NCI-H1436 treated with DMSO at 0.1 percent for 48 hours (cell line): ENCODE results near the gene ECHDC3.
A peak's percentile ranks its signal among the peaks of the same experiment; 100 is the strongest.

Experiments
- DNase-seq: peaks from one replicate; lab custom pipeline; 2025; lab: John Stamatoyannopoulos, UW

ECHDC3 gene

GRCh38 chr10:11748866-11749265 is 6.7 kb downstream of the ECHDC3 start:
- DNase-seq, result no peak

DNA sequence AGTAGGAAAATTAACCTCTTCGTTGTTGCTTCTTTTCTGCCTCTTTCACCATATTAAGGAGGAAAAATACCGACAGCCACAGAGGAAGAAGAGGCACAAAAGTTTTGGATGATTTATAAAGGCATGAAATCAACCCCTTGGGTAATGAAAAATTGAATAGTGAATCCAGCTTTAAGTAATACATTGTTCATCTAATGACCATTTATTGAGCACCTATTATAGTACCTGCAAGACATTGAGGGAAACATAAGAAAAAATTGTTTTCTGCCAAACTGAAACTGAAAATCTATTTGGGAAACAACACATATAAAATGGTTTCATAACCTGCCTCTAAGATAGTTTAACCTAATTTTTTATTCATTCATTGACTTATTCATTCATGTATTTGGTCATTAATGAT is 8.2 kb downstream of the ECHDC3 start:
- DNase-seq, result no peak

GRCh38 chr10:11754173-11754572 is 12.0 kb downstream of the ECHDC3 start:
- no peak for DNase-seq

DNA sequence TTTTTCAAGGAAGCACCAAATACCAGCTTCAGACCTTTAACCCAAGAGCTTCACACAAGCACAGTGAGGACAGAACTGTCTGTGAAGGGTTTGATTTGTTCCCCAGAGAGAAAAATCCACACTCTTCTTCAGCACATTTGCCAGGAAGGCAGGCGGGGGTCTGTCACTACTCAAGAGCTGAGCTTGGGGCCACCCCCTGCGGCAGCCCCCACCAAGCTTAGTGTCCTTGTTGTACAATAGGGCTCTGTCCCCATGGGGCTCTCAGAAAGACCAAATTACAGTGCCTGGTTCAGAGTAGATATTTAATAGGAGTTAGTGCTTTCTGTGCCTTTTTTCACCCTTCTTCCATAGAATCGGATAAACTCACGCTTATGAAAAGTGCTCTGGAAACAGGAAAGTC is 12.4 kb downstream of the ECHDC3 start:
- no peak for DNase-seq

GRCh38 chr10:11755512-11756263 is 13.5 kb downstream of the ECHDC3 start:
- DNase-seq, result no peak

DNA sequence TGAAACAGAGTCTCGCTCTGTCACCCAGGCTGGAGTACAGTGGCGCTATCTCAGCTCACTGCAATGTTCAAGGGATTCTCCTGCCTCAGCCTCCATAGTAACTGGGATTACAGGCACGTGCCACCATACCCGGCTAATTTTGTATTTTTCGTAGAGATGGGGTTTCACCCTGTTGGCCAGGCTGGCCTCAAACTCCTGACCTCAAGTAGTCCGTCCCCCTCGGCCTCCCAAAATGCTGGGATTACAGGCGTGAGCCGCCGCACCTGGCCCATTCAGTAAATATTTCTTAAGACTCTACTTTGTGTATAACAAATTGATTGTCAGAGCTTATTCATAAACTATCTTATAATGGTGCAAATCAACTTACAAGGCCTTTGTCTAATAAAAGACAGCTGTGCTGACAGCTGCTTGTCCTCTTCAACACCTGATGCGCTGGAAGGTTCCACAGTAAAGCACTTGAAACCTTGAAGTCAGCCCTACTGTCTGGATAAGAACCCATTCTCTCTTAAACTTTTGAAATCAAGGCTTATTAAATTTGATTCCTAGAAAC is 14.7 kb downstream of the ECHDC3 start:
- DNase-seq, result no peak

GRCh38 chr10:11757454-11757820 is 15.3 kb downstream of the ECHDC3 start:
- DNase-seq, result peak; percentile 21

DNA sequence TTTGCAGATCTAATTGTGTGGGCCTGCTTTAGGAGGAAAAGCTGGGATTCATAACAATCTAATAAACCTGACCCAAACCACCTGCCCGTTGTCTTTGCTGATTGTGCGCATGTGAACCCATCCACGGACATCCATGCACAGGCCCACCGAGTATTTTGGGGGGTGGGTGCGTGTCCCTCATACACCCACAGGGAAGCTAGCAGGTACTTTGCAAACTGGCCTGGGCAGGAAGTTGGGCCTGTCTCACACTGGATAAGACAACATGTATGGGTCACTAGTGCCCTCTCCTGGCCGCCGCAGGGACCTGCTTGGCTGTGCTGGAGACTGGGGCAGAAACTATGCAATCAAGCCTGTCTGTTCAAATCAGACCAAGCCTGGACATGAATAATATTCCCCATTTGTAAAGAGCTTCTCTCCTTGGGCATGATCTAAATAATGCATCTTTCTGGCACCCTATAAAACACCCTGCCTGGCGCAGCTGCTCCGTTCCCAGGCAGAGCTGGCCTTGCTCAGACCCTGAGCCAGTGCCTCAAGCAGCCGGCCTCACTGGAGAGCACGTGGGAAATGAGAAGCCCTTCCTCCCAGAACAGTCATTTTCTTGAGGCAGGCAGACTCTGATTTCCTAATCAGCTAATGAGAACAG is 15.8 kb downstream of the ECHDC3 start:
- DNase-seq, result peak; percentile 21

DNA sequence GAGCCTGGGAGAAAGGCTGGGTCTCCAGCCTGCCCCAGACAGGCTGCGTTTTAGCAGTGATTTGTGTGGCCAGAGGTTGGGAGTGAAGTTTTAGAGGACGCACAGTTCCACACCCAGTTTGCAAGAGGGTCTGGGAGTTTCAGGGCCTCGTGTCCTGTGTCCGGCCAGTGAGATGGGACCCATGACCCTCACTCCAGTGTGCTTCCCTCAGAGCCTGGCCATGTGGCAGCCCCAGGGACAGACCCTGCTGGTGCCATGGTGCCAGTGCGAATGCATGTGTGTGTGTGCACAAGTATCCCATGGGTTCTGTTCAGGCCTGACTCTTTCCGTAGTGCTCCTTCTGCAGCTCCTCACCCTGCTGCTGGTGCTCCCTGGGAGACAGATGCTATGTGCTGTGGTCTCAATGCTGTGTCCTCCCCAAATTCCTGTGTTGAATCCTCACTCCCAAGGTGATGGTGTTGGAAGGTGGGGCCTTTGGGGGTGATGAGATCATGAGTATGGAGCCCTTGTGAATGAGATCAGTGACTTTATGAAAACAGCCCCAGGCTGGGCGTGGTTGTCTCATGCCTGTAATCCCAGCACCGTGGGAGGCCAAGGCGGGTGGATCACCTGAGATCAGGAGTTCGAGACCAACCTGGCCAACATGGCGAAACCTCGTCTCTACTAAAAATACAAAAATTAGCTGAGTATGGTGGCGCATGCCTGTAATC is 16.5 kb downstream of the ECHDC3 start:
- DNase-seq, result no peak

DNA sequence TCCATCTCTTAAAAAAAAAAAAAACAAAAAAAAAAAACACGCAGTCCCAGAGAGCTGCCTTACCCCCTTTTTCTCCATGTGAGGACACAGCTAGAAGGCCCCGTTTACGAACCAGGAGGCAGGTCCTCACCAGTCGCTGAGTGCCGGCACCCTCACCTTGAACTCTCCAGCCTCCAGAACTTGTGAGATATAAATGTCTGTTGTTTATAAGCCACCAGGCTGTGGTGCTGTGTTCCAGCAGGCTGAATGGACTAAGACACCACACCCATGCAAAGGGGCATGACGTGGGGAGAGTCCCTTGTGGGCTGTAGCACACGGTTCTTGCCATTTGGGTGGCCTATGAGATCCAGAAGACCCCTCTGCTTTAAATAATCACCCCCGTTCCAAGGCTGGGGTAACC is 17.2 kb downstream of the ECHDC3 start:
- no peak for DNase-seq

DNA sequence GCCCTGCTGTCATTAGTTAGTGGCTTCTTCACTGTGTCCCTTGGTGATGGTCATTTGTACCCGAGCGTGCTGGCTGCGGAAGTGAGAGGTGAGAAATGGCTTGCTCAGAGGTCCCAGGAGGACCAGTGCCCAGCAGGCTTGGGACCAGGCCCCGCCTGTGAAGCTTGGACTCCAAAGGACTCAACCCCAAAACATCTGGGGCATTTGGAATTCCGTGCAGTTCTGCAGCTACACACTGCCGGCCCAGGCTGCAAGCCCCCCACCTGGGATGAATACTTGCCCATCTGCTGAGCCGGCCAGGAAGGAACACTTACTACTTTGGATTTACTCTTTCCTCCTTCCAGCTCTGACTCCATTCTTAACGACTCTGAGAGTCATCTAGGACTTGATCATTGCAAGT is 18.0 kb downstream of the ECHDC3 start:
- no peak for DNase-seq

DNA sequence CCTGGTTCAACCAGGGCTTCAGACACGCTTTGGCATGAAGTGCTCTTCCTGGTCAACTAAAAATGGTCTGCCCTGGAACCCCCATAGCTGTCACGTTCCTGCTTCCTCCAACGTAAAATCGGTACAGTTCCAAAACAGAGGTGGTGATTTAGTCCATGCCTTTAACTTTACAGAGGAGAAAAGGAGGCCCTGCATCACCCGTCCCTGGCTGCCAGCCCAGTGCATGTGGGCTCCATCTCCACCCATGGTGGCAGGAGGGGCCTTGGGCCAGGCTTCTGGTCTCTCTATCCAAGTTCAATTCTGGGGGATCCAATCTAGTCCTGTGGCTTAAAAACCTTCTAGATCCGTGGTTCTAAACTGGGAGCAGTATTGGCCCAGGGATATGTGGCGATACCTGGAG is 18.7 kb downstream of the ECHDC3 start:
- DNase-seq, result no peak

DNA sequence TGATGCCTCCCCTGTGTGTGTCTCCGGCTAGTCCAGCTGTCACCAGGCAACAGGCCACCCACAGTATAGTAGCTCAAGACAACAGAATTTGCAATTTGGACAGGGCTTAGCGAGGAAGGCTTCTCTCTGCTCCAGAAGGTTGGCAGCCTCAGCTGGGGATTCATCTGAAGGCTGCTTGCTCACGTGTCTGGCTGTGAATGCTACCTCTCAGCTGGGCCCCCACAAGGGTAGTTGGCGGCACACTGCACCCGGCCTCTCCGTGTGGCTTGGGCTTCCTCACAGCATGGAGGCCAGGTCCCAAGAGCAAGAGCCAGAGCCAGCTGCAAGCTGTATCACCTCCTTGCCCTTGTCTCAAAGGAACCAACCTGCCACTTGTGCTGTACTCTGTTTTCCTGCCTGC is 19.2 kb downstream of the ECHDC3 start:
- no peak for DNase-seq

GRCh38 chr10:11762706-11763500 is 20.7 kb downstream of the ECHDC3 start:
- no peak for DNase-seq

DNA sequence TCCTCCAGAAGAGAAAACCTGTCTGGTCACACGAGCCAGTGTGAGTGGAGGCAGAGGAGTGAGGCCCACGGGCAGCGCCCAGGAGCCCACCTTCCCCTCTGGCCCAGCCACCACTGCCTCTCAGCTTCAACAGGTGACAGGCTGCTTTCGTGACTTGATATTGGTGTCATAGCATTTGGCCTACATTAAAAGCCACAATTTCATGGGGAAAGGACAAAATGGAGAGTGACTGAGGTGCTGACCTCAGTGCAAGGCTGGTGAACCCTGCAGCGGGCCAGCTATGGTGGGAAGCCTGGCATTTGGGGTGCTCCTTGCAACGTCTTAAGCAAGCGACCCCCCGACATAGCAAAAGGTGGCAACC is 21.3 kb downstream of the ECHDC3 start:
- DNase-seq, result no peak

- DNase-seq, result no peak
These were observed 23.0 kb downstream of the ECHDC3 start for GRCh38 chr10:11765141-11765540.

DNA sequence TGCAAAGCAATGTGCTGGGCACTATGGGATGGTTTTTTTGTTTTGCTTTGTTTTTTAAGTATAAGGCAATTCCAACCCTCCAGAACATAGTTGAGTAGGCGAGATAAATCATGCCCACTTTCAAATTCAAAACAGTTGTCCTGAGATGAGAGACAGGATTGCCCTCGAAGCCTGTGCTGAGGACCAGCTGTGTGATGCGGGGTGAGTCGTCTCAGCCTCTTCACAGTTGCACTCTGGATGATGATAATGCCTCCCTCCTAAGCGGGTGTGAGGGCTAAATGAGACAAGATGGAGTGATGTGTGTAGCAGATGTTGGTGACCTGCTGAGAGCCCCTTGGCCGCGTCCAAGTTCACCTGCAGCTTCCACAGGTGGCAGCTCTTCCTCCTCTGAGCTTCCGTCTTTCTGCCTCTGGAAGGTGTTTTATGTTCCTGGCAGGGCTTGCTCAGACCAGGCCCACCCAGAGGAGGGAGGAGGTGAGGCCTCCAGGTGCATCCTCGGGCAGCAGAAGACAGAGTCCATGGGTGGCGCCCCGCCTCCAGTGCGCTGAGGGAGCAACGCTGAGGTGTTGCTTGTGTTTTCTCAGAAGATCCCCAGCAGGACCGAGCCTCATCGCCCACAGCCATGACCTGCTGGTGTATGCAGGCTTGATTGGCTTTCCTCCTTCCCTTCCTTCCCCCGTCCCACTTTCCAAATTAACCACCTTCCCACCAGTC is 30.6 kb downstream of the ECHDC3 start:
- no peak for DNase-seq

DNA sequence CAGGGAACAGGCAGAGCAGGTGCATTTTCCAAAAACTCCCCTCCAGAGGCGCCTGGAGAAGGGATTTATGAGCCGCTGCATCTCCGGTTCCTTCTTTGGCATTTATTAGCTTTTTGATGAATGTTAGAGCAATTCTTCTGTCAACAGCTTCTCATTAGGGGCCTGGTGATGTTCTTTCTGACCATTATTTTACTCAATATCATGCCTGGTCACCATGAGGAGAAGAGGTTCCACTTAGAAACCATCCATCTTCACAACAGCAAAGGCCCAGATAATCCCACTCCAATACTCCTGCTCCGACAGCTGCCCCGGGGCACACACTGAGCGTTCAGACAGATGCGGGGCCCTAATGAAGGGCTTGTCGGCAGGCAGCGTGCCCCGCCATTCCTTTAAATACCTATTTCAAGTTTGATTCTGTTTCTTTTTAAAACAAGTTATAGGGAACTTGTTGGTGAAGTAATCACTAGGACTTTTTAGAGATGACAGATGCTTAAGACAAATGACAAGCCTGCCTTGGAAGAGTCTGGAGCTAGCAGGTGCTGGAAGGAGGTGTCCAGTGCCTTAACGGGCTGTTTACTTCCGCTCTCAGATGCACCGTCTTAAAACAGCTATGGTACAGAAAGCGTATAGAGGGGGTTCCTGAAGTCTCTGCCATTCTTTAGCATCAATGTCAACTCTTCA is 31.7 kb downstream of the ECHDC3 start:
- no peak for DNase-seq

DNA sequence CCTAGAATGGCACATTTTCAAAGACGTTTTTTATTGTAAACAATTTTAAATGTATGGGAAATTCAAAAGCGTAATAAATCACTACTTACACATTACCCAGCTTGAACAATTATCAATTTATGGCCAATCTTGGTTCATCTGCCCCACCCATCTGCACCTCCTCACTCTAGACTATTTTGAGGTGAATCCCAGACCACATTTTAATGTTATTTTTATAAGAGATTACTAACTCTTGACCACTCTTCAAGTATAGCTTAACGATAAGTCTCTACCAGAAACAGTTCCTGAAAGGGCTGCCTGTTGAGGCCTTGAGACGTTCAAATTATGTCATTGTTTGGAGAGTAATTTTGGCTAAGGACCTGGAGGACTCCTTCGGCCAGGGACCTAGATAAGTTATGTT is 33.2 kb downstream of the ECHDC3 start:
- DNase-seq, result no peak

- DNase-seq, result no peak
These were observed 33.9 kb downstream of the ECHDC3 start for GRCh38 chr10:11776080-11776479.

GRCh38 chr10:11781114-11781513 is 38.9 kb downstream of the ECHDC3 start:
- no peak for DNase-seq
